Measurements from ENCODE around the gene IRF2BP2.

The IRF2BP2 gene

GRCh38 chr1:234608025-234608910 is 1.7 kb downstream of the IRF2BP2 start:
- peak overlapping the region; percentile 99 for H3K27ac ChIP-seq (ENCODE audit: low read depth, low read length)
- H3K9ac ChIP-seq (ENCODE audit: low read length in 5 of 5), result peak overlapping the region; percentile 83 to 93 (median 89)
- peaks cover 2 to 24% (median 13%) of the 10 kb centered on the region in 5 donors for H3K36me3 ChIP-seq (ENCODE audit: control insufficient read depth in 5 of 5, insufficient read depth in 5 of 5, low read length in 5 of 5)
- peak overlapping the region; percentile 81 to 96 (median 86) for H3K4me3 ChIP-seq (ENCODE audit: low read depth in 1 of 5, low read length in 5 of 5)
- no peaks in the 10 kb centered on the region for H3K27me3 ChIP-seq (ENCODE audit: control insufficient read depth in 5 of 5, insufficient read depth in 4 of 5, low read length in 5 of 5)
- no peaks in the 10 kb centered on the region for H3K9me3 ChIP-seq (ENCODE audit: control insufficient read depth in 5 of 5, low read length in 5 of 5)
- peaks cover 26 to 79% (median 66%) of the 10 kb centered on the region in 5 donors for H3K4me1 ChIP-seq (ENCODE audit: control insufficient read depth in 5 of 5, insufficient read depth in 5 of 5, low read length in 5 of 5)

- H3K4me3 ChIP-seq (ENCODE audit: low read depth in 1 of 5, low read length in 5 of 5), result peak overlapping the region; percentile 81 to 96 (median 86)
- H3K27me3 ChIP-seq (ENCODE audit: control insufficient read depth in 5 of 5, insufficient read depth in 4 of 5, low read length in 5 of 5), result no peaks in the 10 kb centered on the region
- peaks cover 22 to 79% (median 67%) of the 10 kb centered on the region in 5 donors for H3K4me1 ChIP-seq (ENCODE audit: control insufficient read depth in 5 of 5, insufficient read depth in 5 of 5, low read length in 5 of 5)
- peak overlapping the region; percentile 83 to 93 (median 89) for H3K9ac ChIP-seq (ENCODE audit: low read length in 5 of 5)
- peak overlapping the region; percentile 99 for H3K27ac ChIP-seq (ENCODE audit: low read depth, low read length)
- H3K9me3 ChIP-seq (ENCODE audit: control insufficient read depth in 5 of 5, low read length in 5 of 5), result no peaks in the 10 kb centered on the region
- peaks cover 2 to 24% (median 13%) of the 10 kb centered on the region in 5 donors for H3K36me3 ChIP-seq (ENCODE audit: control insufficient read depth in 5 of 5, insufficient read depth in 5 of 5, low read length in 5 of 5)
Measured at GRCh38 chr1:234607109-234608024, 2.6 kb downstream of the IRF2BP2 start.

DNA sequence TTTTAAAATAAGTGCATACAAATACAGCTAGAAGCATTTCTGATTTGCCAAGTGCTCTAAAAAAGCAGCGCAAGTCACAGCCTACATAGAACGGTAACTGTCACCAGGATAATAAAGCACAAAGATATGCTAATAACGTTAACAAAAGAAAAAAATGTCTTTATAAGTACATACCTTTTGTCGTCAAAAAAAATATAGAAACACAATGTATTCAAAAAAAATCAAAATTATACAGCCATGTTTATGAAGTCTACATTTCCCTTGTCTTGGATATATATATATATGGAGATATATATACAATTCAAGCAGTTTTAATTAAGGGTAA is 3.2 kb downstream of the IRF2BP2 start:
- H3K9me3 ChIP-seq (ENCODE audit: control insufficient read depth in 5 of 5, low read length in 5 of 5), result no peaks in the 10 kb centered on the region
- peaks cover 17 to 79% (median 67%) of the 10 kb centered on the region in 5 donors for H3K4me1 ChIP-seq (ENCODE audit: control insufficient read depth in 5 of 5, insufficient read depth in 5 of 5, low read length in 5 of 5)
- H3K36me3 ChIP-seq (ENCODE audit: control insufficient read depth in 5 of 5, insufficient read depth in 5 of 5, low read length in 5 of 5), result peaks cover 2 to 26% (median 13%) of the 10 kb centered on the region in 5 donors
- H3K27ac ChIP-seq (ENCODE audit: low read depth, low read length), result peak overlapping the region; percentile 99
- peak overlapping the region; percentile 83 to 93 (median 89) for H3K9ac ChIP-seq (ENCODE audit: low read length in 5 of 5)
- no peaks in the 10 kb centered on the region for H3K27me3 ChIP-seq (ENCODE audit: control insufficient read depth in 5 of 5, insufficient read depth in 4 of 5, low read length in 5 of 5)
- H3K4me3 ChIP-seq (ENCODE audit: low read depth in 1 of 5, low read length in 5 of 5), result peak overlapping the region; percentile 81 to 96 (median 86)

DNA sequence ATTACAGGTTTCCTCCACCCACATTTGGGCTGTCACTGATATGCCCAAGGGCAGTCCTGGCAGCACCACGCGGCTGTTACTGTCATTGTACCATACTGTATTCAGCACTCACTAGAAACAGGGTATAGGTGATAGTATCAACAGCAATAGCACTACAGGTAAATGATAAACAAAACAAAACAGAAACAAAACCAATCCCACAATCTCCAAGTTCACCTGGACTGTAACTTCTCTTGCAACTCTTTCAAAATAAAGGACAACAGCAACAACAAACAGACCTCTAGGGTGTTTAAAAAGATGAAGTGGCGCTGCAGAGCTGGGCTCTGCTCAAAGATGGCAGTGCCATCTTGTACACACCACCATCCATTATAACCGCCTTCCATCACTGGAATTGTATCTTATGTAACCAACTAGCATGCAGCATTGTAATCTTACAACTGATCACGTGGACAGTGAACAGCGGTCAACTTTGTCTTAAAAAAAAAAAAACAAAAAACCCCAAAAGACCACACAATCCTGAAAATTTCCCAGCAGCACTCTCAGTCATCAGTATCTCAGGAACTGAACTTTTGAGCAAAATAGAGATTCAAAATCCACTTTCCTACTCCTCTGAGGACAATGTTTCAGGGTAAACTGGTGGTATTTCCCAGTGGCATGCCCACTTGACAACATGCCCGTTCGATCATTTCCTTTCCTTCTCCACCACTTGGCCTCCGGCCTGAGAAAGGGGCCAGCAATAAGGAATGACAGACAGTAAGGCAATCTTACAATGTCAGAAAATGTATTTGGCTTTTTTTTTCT is 3.8 kb downstream of the IRF2BP2 start:
- Histone ChIP-seq H3K27ac (ENCODE audit: low read depth, low read length) (peak overlapping the region; percentile 99), H3K9me3 (ENCODE audit: control insufficient read depth in 5 of 5, low read length in 5 of 5) (no peaks in the 10 kb centered on the region), H3K9ac (ENCODE audit: low read length in 5 of 5) (peak overlapping the region; percentile 83 to 93 (median 89))

GRCh38 chr1:234605399-234605982 is 4.5 kb downstream of the IRF2BP2 start:
- H3K9ac ChIP-seq (ENCODE audit: low read length in 5 of 5), result peak overlapping the region; percentile 83 to 93 (median 89)
- peaks cover 15 to 81% (median 73%) of the 10 kb centered on the region in 5 donors for H3K4me1 ChIP-seq (ENCODE audit: control insufficient read depth in 5 of 5, insufficient read depth in 5 of 5, low read length in 5 of 5)
- H3K4me3 ChIP-seq (ENCODE audit: low read depth in 1 of 5, low read length in 5 of 5), result peak overlapping the region; percentile 81 to 96 (median 86)

More for the DNA sequence above, 3.8 kb downstream of the IRF2BP2 start:
- Histone ChIP-seq H3K36me3 (ENCODE audit: control insufficient read depth in 5 of 5, insufficient read depth in 5 of 5, low read length in 5 of 5) (peaks cover 2 to 26% (median 13%) of the 10 kb centered on the region in 5 donors), H3K27me3 (ENCODE audit: control insufficient read depth in 5 of 5, insufficient read depth in 4 of 5, low read length in 5 of 5) (no peaks in the 10 kb centered on the region), H3K4me1 (ENCODE audit: control insufficient read depth in 5 of 5, insufficient read depth in 5 of 5, low read length in 5 of 5) (peaks cover 13 to 79% (median 67%) of the 10 kb centered on the region in 5 donors), H3K4me3 (ENCODE audit: low read depth in 1 of 5, low read length in 5 of 5) (peak overlapping the region; percentile 81 to 96 (median 86))

DNA sequence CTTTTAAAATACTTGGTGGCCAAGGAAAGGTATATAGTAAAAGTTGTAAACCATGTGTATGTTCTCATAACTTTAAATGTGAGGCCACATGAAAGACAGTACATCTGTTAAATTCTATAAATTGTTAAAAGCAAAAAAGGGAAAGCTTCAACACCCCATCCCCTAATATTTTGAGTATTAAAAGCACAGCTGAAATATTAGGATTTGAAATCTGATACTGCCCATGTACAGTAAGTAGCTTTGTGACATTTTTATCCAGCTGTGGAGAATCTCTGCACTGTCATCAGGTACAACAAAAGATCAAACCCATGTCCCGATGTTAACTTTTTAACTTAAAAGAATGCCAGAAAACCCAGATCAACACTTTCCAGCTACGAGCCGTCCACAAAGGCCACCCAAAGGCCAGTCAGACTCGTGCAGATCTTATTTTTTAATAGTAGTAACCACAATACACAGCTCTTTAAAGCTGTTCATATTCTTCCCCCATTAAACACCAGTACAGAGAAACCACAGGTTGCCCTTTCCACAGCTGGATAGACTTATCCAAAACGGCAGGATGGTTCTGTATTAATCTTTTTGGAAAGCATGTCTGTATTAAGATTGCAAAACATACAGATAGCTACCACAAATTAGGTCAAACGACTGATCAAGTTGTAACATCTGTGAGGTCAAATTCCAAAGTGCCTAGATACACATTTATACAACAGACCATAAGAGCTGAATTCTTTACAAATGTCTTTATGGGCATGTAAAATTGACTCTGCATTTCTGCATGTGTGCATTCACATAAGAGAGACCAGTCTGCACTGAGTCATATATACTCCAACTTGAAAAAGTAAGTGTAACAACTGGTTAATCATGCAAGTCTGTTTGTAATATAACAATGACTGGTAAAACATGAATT is 5.2 kb downstream of the IRF2BP2 start:
- Histone ChIP-seq H3K4me3 (ENCODE audit: low read depth in 1 of 5, low read length in 5 of 5) (peak overlapping the region; percentile 81 to 96 (median 86)), H3K4me1 (ENCODE audit: control insufficient read depth in 5 of 5, insufficient read depth in 5 of 5, low read length in 5 of 5) (peaks cover 15 to 81% (median 76%) of the 10 kb centered on the region in 5 donors), H3K27me3 (ENCODE audit: control insufficient read depth in 5 of 5, insufficient read depth in 4 of 5, low read length in 5 of 5) (no peaks in the 10 kb centered on the region), H3K9me3 (ENCODE audit: control insufficient read depth in 5 of 5, low read length in 5 of 5) (no peaks in the 10 kb centered on the region), H3K9ac (ENCODE audit: low read length in 5 of 5) (peak overlapping the region; percentile 83 to 93 (median 89)), H3K27ac (ENCODE audit: low read depth, low read length) (peak overlapping the region; percentile 99), H3K36me3 (ENCODE audit: control insufficient read depth in 5 of 5, insufficient read depth in 5 of 5, low read length in 5 of 5) (peaks cover 2 to 26% (median 13%) of the 10 kb centered on the region in 5 donors)

More at GRCh38 chr1:234605399-234605982, 4.5 kb downstream of the IRF2BP2 start:
- Histone ChIP-seq H3K36me3 (ENCODE audit: control insufficient read depth in 5 of 5, insufficient read depth in 5 of 5, low read length in 5 of 5) (peaks cover 2 to 26% (median 13%) of the 10 kb centered on the region in 5 donors), H3K9me3 (ENCODE audit: control insufficient read depth in 5 of 5, low read length in 5 of 5) (no peaks in the 10 kb centered on the region), H3K27me3 (ENCODE audit: control insufficient read depth in 5 of 5, insufficient read depth in 4 of 5, low read length in 5 of 5) (no peaks in the 10 kb centered on the region), H3K27ac (ENCODE audit: low read depth, low read length) (peak overlapping the region; percentile 99)

- Histone ChIP-seq H3K4me3 (ENCODE audit: low read depth in 1 of 5, low read length in 5 of 5) (peak overlapping the region; percentile 81 to 96 (median 86)), H3K9ac (ENCODE audit: low read length in 5 of 5) (peak overlapping the region; percentile 54 to 93 (median 83)), H3K4me1 (ENCODE audit: control insufficient read depth in 5 of 5, insufficient read depth in 5 of 5, low read length in 5 of 5) (peaks cover 15 to 94% (median 88%) of the 10 kb centered on the region in 5 donors), H3K27ac (ENCODE audit: low read depth, low read length) (peak overlapping the region; percentile 99), H3K9me3 (ENCODE audit: control insufficient read depth in 5 of 5, low read length in 5 of 5) (no peaks in the 10 kb centered on the region), H3K27me3 (ENCODE audit: control insufficient read depth in 5 of 5, insufficient read depth in 4 of 5, low read length in 5 of 5) (no peaks in the 10 kb centered on the region), H3K36me3 (ENCODE audit: control insufficient read depth in 5 of 5, insufficient read depth in 5 of 5, low read length in 5 of 5) (peaks cover 2 to 26% (median 13%) of the 10 kb centered on the region in 5 donors)
Measured at GRCh38 chr1:234603221-234604204, 6.5 kb downstream of the IRF2BP2 start.

Data from subcutaneous abdominal adipose tissue (tissue), 5 donors.